MCF 10A (cell line): Measurements from ENCODE around the gene SMIM41. TPM values are rescaled to one million over a fixed set of nuclear protein-coding genes. Genes with fewer than 3 reads are reported as not detected.

Experiments
- BruUV-seq: library from RNA; stranded (reverse); fragments of 400-500 nt; replicated peaks from 2 replicates; lab custom pipeline; 2021; lab: Mats Ljungman, UMichigan
- CTCF ChIA-PET: fragments of 300-600 bp; sonication (Branson Sonifier 250); formaldehyde crosslinking; extraction: SDS; loops from one replicate; lab custom pipeline; 2021; ENCODE audit warnings: antibody characterized with exemption, inconsistent platforms; lab: Yijun Ruan, JAX
- POLR2A ChIA-PET: fragments of 300-600, 350-650 bp; sonication (Branson Sonifier 250); formaldehyde crosslinking; extraction: SDS; loops from one replicate; lab custom pipeline; 2020; ENCODE audit warnings: antibody characterized with exemption, inconsistent platforms; lab: Yijun Ruan, JAX
- DNase-seq: peaks from one replicate; pipeline ENCODE4 v3.0.0-alpha.2; 2018; ENCODE audit not compliant: unreplicated experiment
- H3K27ac Mint-ChIP-seq: one replicate; pipeline ENCODE4 v1.8.0; 2022; ENCODE audit warnings: mild to moderate bottlenecking, low read depth, mixed read lengths; ENCODE audit not compliant: unreplicated experiment
- H3K27me3 Mint-ChIP-seq: one replicate; pipeline ENCODE4 v1.8.0; 2022; ENCODE audit warnings: mixed read lengths; ENCODE audit not compliant: insufficient read depth, unreplicated experiment
- H3K36me3 Mint-ChIP-seq: one replicate; pipeline ENCODE4 v1.8.0; 2022; ENCODE audit warnings: mild to moderate bottlenecking, moderate library complexity, mixed read lengths; ENCODE audit not compliant: insufficient read depth, unreplicated experiment
- H3K4me1 Mint-ChIP-seq: one replicate; pipeline ENCODE4 v1.8.0; 2022; ENCODE audit warnings: mixed read lengths; ENCODE audit not compliant: insufficient read depth, unreplicated experiment
- H3K4me3 Mint-ChIP-seq: one replicate; pipeline ENCODE4 v1.8.0; 2022; ENCODE audit warnings: mild to moderate bottlenecking, moderate library complexity, mixed read lengths; ENCODE audit not compliant: unreplicated experiment
- H3K9me3 Mint-ChIP-seq: one replicate; pipeline ENCODE4 v1.8.0; 2022; ENCODE audit warnings: mixed read lengths; ENCODE audit not compliant: unreplicated experiment
- intact Hi-C: fragments of 100-400 bp; cut with micrococcal nuclease; formaldehyde crosslinking; loops from 2 replicates; pipeline ENCODE4 v1.14.1; 2022
- total RNA-seq: library from RNA; stranded (reverse); gene quantifications from 2 replicates; pipeline ENCODE4 v1.2.3, GENCODE V29; 2022
- TF ChIP-seq, protein P1 (sequence below): fragments of 200-600 bp; IDR thresholded peaks from one replicate; pipeline ENCODE4 v1.8.0; 2022; ENCODE audit warnings: antibody characterized with exemption, mild to moderate bottlenecking; ENCODE audit not compliant: unreplicated experiment

The SMIM41 gene
- total RNA-seq, 1 experiment from 2014 or later: not detected

DNA sequence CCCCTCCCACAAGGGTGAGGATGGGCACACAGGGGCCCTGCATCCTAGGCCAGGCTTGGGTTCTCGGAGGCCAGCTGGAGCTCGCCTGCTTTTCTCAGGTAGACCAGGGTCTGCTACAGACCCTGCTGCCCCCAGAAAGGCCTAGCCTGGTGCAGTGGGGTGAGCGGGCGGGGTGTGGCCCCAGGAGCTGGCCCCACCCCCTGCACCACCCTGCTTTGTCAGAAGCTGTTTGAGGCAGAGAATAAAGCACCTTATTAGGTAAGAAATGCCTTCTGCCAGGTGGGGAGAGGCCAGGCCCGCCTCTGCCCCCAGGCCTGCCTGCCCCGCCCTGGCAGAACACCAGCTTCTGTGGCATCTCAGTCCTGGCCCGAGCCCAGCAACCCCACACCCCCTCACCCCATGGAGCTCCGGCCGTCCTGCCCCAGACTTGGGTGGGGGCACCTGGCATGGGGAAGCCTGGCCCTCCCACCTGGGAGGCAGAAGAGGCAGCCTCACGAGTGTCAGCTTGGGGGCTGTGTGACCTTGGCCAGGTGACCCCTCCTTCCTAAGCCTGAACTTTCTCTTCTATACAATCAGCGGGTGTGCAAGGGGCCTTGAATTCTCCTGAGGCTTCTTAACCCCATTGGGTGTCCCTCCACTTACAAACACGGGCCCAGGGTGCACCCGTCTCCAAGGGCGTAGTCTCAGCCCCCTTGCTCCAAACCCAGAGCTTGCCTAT, 69.1 kb downstream of the SMIM41 start:
- POLR2A ChIA-PET: interaction anchor here (0.6 to 13.5 kb wide), 19 partner anchors 9 to 801 kb away, joined by 3 to 373 read pairs (median 6); partner anchors contain the start of genes KRT18, KRT5, KRT6A and KRT7
- CTCF ChIA-PET: interaction anchor here (0.8 to 13.9 kb wide), 9 partner anchors 8 to 730 kb away, joined by 3 to 313 read pairs (median 5); no protein-coding TSS in a partner anchor
- peak; percentile 94 for DNase-seq
- no TSS peak for BruUV-seq
- Mint-ChIP-seq H3K36me3 (no peaks in the 10 kb centered on the region), H3K4me3 (no peak overlapping the region), H3K27me3 (no peaks in the 10 kb centered on the region), H3K27ac (peak overlapping the region; percentile 97), H3K4me1 (peaks cover 75% of the 10 kb centered on the region), H3K9me3 (no peaks in the 10 kb centered on the region)
- intact Hi-C loops: no loop called here
- TF ChIP-seq, protein P1, sequence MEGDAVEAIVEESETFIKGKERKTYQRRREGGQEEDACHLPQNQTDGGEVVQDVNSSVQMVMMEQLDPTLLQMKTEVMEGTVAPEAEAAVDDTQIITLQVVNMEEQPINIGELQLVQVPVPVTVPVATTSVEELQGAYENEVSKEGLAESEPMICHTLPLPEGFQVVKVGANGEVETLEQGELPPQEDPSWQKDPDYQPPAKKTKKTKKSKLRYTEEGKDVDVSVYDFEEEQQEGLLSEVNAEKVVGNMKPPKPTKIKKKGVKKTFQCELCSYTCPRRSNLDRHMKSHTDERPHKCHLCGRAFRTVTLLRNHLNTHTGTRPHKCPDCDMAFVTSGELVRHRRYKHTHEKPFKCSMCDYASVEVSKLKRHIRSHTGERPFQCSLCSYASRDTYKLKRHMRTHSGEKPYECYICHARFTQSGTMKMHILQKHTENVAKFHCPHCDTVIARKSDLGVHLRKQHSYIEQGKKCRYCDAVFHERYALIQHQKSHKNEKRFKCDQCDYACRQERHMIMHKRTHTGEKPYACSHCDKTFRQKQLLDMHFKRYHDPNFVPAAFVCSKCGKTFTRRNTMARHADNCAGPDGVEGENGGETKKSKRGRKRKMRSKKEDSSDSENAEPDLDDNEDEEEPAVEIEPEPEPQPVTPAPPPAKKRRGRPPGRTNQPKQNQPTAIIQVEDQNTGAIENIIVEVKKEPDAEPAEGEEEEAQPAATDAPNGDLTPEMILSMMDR: no peak

DNA sequence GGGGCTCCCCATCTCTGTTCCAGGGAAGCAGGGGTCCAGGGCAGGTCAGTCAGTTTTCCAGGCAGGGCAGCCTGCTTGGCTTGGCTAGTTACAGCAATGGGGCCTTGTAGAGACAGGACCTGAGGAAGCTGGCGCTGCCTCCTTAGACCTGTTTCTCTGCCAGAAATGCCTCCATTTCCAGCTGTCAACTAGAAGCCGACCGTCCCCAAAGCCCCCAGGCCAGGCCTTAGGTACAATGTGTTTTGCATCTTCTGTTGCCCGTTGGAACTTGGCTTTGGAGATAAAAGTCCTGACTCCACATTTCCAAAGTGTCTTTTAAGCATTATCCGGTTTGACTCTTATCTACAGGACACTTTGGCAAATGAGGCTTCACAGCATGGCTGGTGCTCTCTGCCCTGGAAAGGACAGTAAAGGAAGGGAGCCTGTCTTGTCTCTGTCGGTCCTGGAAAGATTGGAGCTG, 69.7 kb downstream of the SMIM41 start:
- TF ChIP-seq, protein P1: no peak
- H3K27me3 Mint-ChIP-seq: no peaks in the 10 kb centered on the region
- H3K4me1 Mint-ChIP-seq: peaks cover 69% of the 10 kb centered on the region
- H3K9me3 Mint-ChIP-seq: no peaks in the 10 kb centered on the region
- CTCF ChIA-PET: interaction anchor here (0.5 to 13.9 kb wide), 8 partner anchors 9 to 831 kb away, joined by 3 to 313 read pairs (median 4); no protein-coding TSS in a partner anchor
- no TSS peak for BruUV-seq
- intact Hi-C loops: no loop called here
- POLR2A ChIA-PET: interaction anchor here (0.6 to 13.5 kb wide), 12 partner anchors 8 to 726 kb away, joined by 3 to 373 read pairs (median 4); partner anchors contain the start of genes KRT5 and KRT6A
- DNase-seq: no peak
- peak overlapping the region; percentile 97 for H3K27ac Mint-ChIP-seq
- no peak overlapping the region for H3K4me3 Mint-ChIP-seq
- H3K36me3 Mint-ChIP-seq: no peaks in the 10 kb centered on the region

DNA sequence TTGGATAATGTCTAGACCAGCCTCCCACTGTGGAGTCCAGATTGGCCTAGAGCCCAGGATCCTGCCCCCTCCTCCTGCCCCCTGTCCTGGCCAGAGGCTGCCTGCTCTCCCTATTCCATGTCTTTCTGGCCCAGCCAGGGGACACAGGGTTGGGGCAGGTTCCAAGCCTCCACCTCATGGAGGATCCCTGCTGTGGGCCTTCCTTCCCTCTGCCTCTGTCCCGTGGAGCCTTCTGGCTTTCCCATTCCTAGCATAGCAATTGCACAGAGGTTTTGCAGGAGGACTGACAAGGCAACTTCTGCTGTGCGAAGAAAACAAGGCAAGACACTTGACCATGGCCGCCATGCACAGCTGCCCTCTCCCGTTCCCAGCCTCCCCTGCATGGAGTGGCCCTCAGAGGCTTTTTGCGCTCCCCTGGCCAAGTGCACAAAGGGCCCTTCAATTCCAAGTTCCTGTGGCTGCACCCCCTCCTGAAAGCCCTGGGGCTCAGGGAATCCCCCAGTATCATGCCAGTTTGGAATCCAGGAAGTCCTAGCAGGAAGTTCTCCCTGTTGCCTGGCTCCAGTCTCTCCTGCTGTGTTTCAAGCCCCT, 70.2 kb downstream of the SMIM41 start:
- no TSS peak for BruUV-seq
- H3K27ac Mint-ChIP-seq: peak overlapping the region; percentile 97
- peak overlapping the region; percentile 23 for H3K4me3 Mint-ChIP-seq
- no peaks in the 10 kb centered on the region for H3K36me3 Mint-ChIP-seq
- peaks cover 65% of the 10 kb centered on the region for H3K4me1 Mint-ChIP-seq
- no peaks in the 10 kb centered on the region for H3K9me3 Mint-ChIP-seq
- no peak for DNase-seq
- POLR2A ChIA-PET: interaction anchor here (0.6 to 13.5 kb wide), 6 partner anchors 131 to 726 kb away, joined by 3 to 373 read pairs (median 54); partner anchors contain the start of genes KRT5 and KRT6A
- intact Hi-C loops: no loop called here
- CTCF ChIA-PET: interaction anchor here (0.5 to 13.9 kb wide), 8 partner anchors 10 to 831 kb away, joined by 3 to 313 read pairs (median 4); no protein-coding TSS in a partner anchor
- no peaks in the 10 kb centered on the region for H3K27me3 Mint-ChIP-seq
- TF ChIP-seq, protein P1: no peak
